Activated T-cell treated with anti-CD3 and anti-CD28 coated beads for 48 hours (primary cell): ENCODE results near the gene NELFCD.

ENCODE experiments used
- DNase-seq: peaks from one replicate; pipeline ENCODE4 v3.0.0-alpha.2; 2020; ENCODE audit warnings: low read depth

The NELFCD gene

GRCh38 chr20:58994390-58995159 is 13.5 kb downstream of the NELFCD start:
- no peak for DNase-seq

GRCh38 chr20:58995461-58996225 is 14.6 kb downstream of the NELFCD start:
- no peak for DNase-seq

GRCh38 chr20:58996226-58996611 is 15.2 kb downstream of the NELFCD start:
- DNase-seq = no peak

- DNase-seq = no peak
These were observed 16.2 kb downstream of the NELFCD start for GRCh38 chr20:58997141-58997770.

GRCh38 chr20:58998656-58999055 is 17.6 kb downstream of the NELFCD start:
- DNase-seq = no peak

- no peak for DNase-seq
These were observed 19.3 kb downstream of the NELFCD start for GRCh38 chr20:59000326-59000725.

GRCh38 chr20:59001068-59001448 is 20.0 kb downstream of the NELFCD start:
- no peak for DNase-seq

- DNase-seq = no peak
These were observed 20.6 kb downstream of the NELFCD start for GRCh38 chr20:59001449-59002171.

- DNase-seq = no peak
These were observed 21.3 kb downstream of the NELFCD start for GRCh38 chr20:59002388-59002787.

- no peak for DNase-seq
These were observed 21.9 kb downstream of the NELFCD start for GRCh38 chr20:59002874-59003399.

GRCh38 chr20:59003836-59004492 is 22.9 kb downstream of the NELFCD start:
- DNase-seq = no peak

GRCh38 chr20:59004493-59004762 is 23.4 kb downstream of the NELFCD start:
- no peak for DNase-seq

GRCh38 chr20:59004763-59005522 is 23.9 kb downstream of the NELFCD start:
- no peak for DNase-seq

GRCh38 chr20:59005523-59006166 is 24.6 kb downstream of the NELFCD start:
- DNase-seq = no peak

- no peak for DNase-seq
These were observed 25.3 kb downstream of the NELFCD start for GRCh38 chr20:59006167-59006863.

- peak; percentile 40 for DNase-seq
These were observed 26.0 kb downstream of the NELFCD start, which contains the start of gene CTSZ for GRCh38 chr20:59006864-59007664. Gene CTSZ, minus strand, starts transcription at chr20:59007254. Its CDS starts 126 bp downstream, at chr20:59007128.

GRCh38 chr20:59007665-59008511 is 26.8 kb downstream of the NELFCD start:
- DNase-seq = no peak
